HepG2 (cell line): ENCODE data around the gene RPUSD2. TPM values are rescaled to one million over a fixed set of nuclear protein-coding genes. Genes with fewer than 3 reads are reported as not detected.

ENCODE experiments used
- HMGA1 ChIP-seq: sonication (generic); formaldehyde crosslinking; conservative IDR thresholded peaks from 2 replicates; pipeline ENCODE4 v1.4.0; 2020; ENCODE audit warnings: missing genetic modification reagents
- MLXIP ChIP-seq: sonication (generic); formaldehyde crosslinking; IDR thresholded peaks from 2 replicates; pipeline ENCODE4 v1.9.0; 2021; ENCODE audit warnings: missing genetic modification reagents, borderline replicate concordance
- NONO ChIP-seq, 2 experiments: fragments of 450-650 bp in 1 of 2; sonication (generic) in 1 of 2; formaldehyde crosslinking in 1 of 2; IDR thresholded peaks in 1 of 2; conservative IDR thresholded peaks in 1 of 2; 2 replicates each; pipeline versions ENCODE4 v1.6.1 to v1.8.0; 2017 to 2022; ENCODE audit warnings: mild to moderate bottlenecking in 1 of 2, missing genetic modification reagents in 1 of 2, moderate library complexity in 1 of 2
- PRMT3 ChIP-seq: sonication (generic); formaldehyde crosslinking; IDR thresholded peaks from 2 replicates; pipeline ENCODE4 v1.8.1; 2022; ENCODE audit warnings: low read depth, mild to moderate bottlenecking, moderate library complexity, missing genetic modification reagents, borderline replicate concordance
- SNAPC4 ChIP-seq: sonication (generic); formaldehyde crosslinking; IDR thresholded peaks from 2 replicates; pipeline ENCODE4 v1.4.0; 2020; ENCODE audit warnings: mild to moderate bottlenecking, missing genetic modification reagents
- SRF ChIP-seq: IDR thresholded peaks from 2 replicates; pipeline ENCODE4 v1.6.1; 2011; ENCODE audit warnings: mild to moderate bottlenecking, low read depth, low read length, moderate library complexity
- TOPORS ChIP-seq: sonication (generic); formaldehyde crosslinking; IDR thresholded peaks from 2 replicates; pipeline ENCODE4 v1.8.0; 2023; ENCODE audit warnings: mild to moderate bottlenecking, missing genetic modification reagents
- ZFP36 ChIP-seq: fragments of 150-350 bp; IDR thresholded peaks from 2 replicates; pipeline ENCODE4 v1.6.1; 2018; ENCODE audit warnings: borderline replicate concordance, low read length, low read depth; ENCODE audit not compliant: partially characterized antibody
- ZMYM2 ChIP-seq: sonication (generic); formaldehyde crosslinking; IDR thresholded peaks from 2 replicates; pipeline ENCODE4 v1.8.0; 2022; ENCODE audit warnings: mild to moderate bottlenecking, missing genetic modification reagents
- ZNF234 ChIP-seq: sonication (generic); formaldehyde crosslinking; conservative IDR thresholded peaks from 2 replicates; pipeline ENCODE4 v1.5.1; 2020; ENCODE audit warnings: mild to moderate bottlenecking, missing genetic modification reagents
- ZNF589 ChIP-seq: sonication (generic); formaldehyde crosslinking; conservative IDR thresholded peaks from 2 replicates; pipeline ENCODE4 v1.8.0; 2022; ENCODE audit warnings: mild to moderate bottlenecking, moderate library complexity, missing genetic modification reagents
- ZNF644 ChIP-seq: IDR thresholded peaks from 2 replicates; pipeline ENCODE4 v1.6.1; 2016; ENCODE audit warnings: low read depth
- ZNF761 ChIP-seq: sonication (generic); formaldehyde crosslinking; conservative IDR thresholded peaks from 2 replicates; pipeline ENCODE4 v1.4.0; 2020; ENCODE audit warnings: mild to moderate bottlenecking, missing genetic modification reagents
- ZUFSP ChIP-seq: sonication (generic); formaldehyde crosslinking; IDR thresholded peaks from 2 replicates; pipeline ENCODE4 v1.9.0; 2021; ENCODE audit warnings: missing genetic modification reagents, mild to moderate bottlenecking, borderline replicate concordance
- polyA plus RNA-seq, 8 experiments: library from polyadenylated mRNA; depleted of rRNA in 3 of 8; stranded (reverse) in 7 of 8; unstranded in 1 of 8; fragments of >200 nt; fragmentation: Illumina TruSeq in 4 of 8; extraction: Trizol in 4 of 8; gene quantifications; 2 replicates each; pipeline versions ENCODE4 v1.2.1 to v1.2.3, GENCODE V29; 2011 to 2016; ENCODE audit warnings: low read depth in 4 of 8, missing spikeins in 1 of 8, mixed read lengths in 1 of 8; ENCODE audit not compliant: insufficient read depth in 1 of 8
- total RNA-seq, 5 experiments: library from RNA; depleted of rRNA; stranded (reverse); fragments of >200 nt; fragmentation: Illumina TruSeq; extraction: Trizol; gene quantifications; 2 replicates each; pipeline ENCODE4 v1.2.3, GENCODE V29; 2016; ENCODE audit warnings: low read depth in 1 of 5
- TF ChIP-seq, protein P1 (sequence below): sonication (generic); formaldehyde crosslinking; IDR thresholded peaks from 2 replicates; pipeline ENCODE4 v1.4.0; 2020; ENCODE audit warnings: missing genetic modification reagents, borderline replicate concordance

The RPUSD2 gene
- total and polyA plus RNA-seq, 2 of the 13 experiments (the other 11 are each of a cell fraction or from before 2014, with no cell fraction given) = 8.6 to 14.5 TPM

DNA sequence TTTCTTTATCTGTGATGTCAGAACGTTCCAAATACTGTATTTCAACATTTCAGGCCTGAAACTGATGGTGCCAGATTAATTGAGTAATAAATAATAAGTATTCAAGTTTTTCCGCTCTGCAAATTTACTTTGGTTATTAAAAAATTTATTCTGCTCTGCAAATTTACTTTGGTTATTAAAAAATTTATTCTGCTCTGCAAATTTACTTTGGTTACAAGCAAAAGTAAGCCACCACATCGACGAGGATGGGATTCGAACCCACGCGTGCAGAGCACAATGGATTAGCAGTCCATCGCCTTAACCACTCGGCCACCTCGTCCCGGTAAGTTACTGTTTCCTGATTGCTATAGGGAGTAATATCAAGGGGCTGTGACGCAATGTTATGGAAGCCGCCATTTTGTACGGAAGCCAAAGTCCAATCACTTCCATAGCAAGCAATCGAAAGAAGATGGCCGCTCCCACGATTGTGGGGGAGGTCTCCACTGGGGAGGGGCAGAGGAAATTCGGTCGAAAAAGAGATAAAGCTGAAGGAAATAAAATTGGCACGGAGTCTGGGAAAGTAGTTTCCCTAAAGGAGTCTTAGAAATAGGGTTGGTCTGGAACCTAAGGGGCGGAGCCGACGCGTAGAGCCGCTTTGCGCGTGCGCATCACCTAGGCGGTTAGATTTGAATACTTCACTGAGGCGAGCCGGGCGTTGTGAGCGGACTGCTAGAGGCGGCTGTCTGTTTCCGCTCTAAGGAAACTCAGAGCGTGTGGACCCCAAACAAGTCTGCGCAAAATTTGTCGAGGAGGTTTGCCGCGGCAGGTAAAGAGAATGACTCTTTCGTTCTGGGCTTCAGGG is 24.7 kb downstream of the RPUSD2 start, which contains the start of gene KNL1 (continued):
- TF ChIP-seq PRMT3 (CRISPR knock-in tag) (no peak), ZFP36 (no peak), NONO (IDR thresholded peaks at IDR 0.05) (no peak), NONO (CRISPR knock-in tag; conservative IDR thresholded peaks at IDR 0.05) (peak; percentile 95), ZNF589 (CRISPR knock-in tag) (peak; percentile 86; the same call in 1 of the 2 replicates), MLXIP (no peak), TOPORS (CRISPR knock-in tag) (no peak), ZNF234 (CRISPR knock-in tag) (no peak), SNAPC4 (no peak), ZUFSP (CRISPR knock-in tag) (no peak), HMGA1 (CRISPR knock-in tag) (no peak), ZNF644 (peak; percentile 87), ZMYM2 (CRISPR knock-in tag) (0 out of 2 replicates have a peak, but pooled peaks have one; percentile 22), SRF (no peak), ZNF761 (CRISPR knock-in tag) (peak; percentile 24; the same call in 1 of the 2 replicates)
- TF ChIP-seq, protein P1, sequence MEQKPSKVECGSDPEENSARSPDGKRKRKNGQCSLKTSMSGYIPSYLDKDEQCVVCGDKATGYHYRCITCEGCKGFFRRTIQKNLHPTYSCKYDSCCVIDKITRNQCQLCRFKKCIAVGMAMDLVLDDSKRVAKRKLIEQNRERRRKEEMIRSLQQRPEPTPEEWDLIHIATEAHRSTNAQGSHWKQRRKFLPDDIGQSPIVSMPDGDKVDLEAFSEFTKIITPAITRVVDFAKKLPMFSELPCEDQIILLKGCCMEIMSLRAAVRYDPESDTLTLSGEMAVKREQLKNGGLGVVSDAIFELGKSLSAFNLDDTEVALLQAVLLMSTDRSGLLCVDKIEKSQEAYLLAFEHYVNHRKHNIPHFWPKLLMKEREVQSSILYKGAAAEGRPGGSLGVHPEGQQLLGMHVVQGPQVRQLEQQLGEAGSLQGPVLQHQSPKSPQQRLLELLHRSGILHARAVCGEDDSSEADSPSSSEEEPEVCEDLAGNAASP = peak; percentile 60; the same call in 1 of the 2 replicates
